ENCODE data around the gene PAX8.

The PAX8 gene

DNA sequence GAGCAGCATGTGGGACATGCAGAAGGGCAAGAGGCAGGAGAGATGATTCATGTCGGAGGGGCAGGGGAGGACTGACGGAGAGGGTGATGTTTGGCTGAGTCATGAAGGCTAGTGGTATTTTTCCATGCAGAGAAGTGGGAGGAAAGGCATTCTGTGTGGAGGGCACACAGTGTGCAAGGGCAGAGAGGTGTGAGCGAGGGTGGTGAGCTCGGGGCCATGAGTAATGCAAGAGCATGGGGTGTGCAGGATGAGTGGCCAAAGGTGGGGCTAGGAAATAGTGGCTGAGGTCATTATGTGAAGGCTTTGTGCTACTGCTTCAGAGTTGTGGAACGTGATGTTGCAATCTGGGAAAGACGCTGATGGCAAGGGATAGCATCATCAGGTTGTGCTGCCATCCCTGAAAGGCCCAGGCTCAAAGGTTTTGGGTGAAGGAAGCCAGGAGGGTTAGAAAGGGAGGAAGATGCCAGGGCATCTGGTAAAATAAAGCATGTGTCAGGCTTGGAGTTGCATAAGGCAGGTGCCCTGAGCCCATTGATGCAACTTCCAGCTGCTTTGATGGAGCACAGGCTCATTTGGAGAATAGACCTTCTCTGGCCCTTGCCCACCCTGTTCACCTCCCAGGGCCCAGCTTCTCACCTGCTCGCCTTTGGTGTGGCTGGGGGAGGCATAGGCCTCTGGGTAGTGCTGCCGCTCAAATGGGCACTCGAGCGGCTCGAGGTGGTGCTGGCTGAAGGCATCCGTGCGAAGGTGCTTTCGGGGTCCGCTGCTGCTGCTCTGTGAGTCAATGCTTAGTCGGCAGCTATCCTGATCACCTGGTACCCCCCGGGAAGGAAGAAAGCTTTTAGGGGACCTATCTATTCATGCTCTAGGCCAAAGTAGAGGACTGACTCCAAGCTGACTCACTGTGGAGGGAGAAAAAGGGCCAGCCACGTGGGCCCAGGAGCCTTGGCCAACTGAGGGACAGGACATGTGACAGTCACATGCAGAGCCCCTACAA, 37.5 kb downstream of the PAX8 start (continued):
- no peak for TF ChIP-seq ZNF596 (tag by site-specific recombination; IDR thresholded peaks at IDR 0.05)
- TF ChIP-seq ZNF214 (tag by site-specific recombination; IDR thresholded peaks at IDR 0.05; ENCODE audit: borderline replicate concordance): no peak
- no peak for TF ChIP-seq ZNF280D (tag by site-specific recombination; IDR thresholded peaks at IDR 0.05)
- TF ChIP-seq KLF10 (tag by site-specific recombination; IDR thresholded peaks at IDR 0.05): no peak
- no peak for TF ChIP-seq ZNF16 (tag by site-specific recombination; IDR thresholded peaks at IDR 0.05; ENCODE audit: low read depth)
- TF ChIP-seq ZNF544 (tag by site-specific recombination; IDR thresholded peaks at IDR 0.05): no peak
- no peak for TF ChIP-seq ZNF2 (tag by site-specific recombination; IDR thresholded peaks at IDR 0.05)
- no peak for TF ChIP-seq ZNF701 (tag by site-specific recombination; IDR thresholded peaks at IDR 0.05)
- TF ChIP-seq ZFP41 (tag by site-specific recombination; IDR thresholded peaks at IDR 0.05; ENCODE audit: borderline replicate concordance): no peak
- TF ChIP-seq ZBTB11 (tag by site-specific recombination; conservative IDR thresholded peaks at IDR 0.05; ENCODE audit: low read depth): no peak
- no peak for TF ChIP-seq ZNF23 (tag by site-specific recombination; IDR thresholded peaks at IDR 0.05; ENCODE audit: borderline replicate concordance)
- no peak for TF ChIP-seq ZNF76 (tag by site-specific recombination; IDR thresholded peaks at IDR 0.05; ENCODE audit: borderline replicate concordance, low read depth)
- TF ChIP-seq TSHZ1 (tag by site-specific recombination; IDR thresholded peaks at IDR 0.05; ENCODE audit: borderline replicate concordance): no peak
- TF ChIP-seq ZBTB1 (tag by site-specific recombination; IDR thresholded peaks at IDR 0.05): no peak
- TF ChIP-seq, protein P1, sequence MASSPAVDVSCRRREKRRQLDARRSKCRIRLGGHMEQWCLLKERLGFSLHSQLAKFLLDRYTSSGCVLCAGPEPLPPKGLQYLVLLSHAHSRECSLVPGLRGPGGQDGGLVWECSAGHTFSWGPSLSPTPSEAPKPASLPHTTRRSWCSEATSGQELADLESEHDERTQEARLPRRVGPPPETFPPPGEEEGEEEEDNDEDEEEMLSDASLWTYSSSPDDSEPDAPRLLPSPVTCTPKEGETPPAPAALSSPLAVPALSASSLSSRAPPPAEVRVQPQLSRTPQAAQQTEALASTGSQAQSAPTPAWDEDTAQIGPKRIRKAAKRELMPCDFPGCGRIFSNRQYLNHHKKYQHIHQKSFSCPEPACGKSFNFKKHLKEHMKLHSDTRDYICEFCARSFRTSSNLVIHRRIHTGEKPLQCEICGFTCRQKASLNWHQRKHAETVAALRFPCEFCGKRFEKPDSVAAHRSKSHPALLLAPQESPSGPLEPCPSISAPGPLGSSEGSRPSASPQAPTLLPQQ (tag by site-specific recombination; IDR thresholded peaks at IDR 0.05): peak; percentile 64
- TF ChIP-seq OSR2 (tag by site-specific recombination; IDR thresholded peaks at IDR 0.05): no peak
- no peak for TF ChIP-seq ZNF426 (tag by site-specific recombination; IDR thresholded peaks at IDR 0.05)
- TF ChIP-seq ZBTB21 (tag by site-specific recombination; IDR thresholded peaks at IDR 0.05): peak; percentile 77
- peak; percentile 90 for TF ChIP-seq ZFP37 (tag by site-specific recombination; IDR thresholded peaks at IDR 0.05)
- TF ChIP-seq ZNF292 (tag by site-specific recombination; IDR thresholded peaks at IDR 0.05; ENCODE audit: borderline replicate concordance, low read depth): no peak
- TF ChIP-seq, protein P2, sequence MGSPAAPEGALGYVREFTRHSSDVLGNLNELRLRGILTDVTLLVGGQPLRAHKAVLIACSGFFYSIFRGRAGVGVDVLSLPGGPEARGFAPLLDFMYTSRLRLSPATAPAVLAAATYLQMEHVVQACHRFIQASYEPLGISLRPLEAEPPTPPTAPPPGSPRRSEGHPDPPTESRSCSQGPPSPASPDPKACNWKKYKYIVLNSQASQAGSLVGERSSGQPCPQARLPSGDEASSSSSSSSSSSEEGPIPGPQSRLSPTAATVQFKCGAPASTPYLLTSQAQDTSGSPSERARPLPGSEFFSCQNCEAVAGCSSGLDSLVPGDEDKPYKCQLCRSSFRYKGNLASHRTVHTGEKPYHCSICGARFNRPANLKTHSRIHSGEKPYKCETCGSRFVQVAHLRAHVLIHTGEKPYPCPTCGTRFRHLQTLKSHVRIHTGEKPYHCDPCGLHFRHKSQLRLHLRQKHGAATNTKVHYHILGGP (tag by site-specific recombination; IDR thresholded peaks at IDR 0.05): no peak
- TF ChIP-seq ZNF621 (tag by site-specific recombination; IDR thresholded peaks at IDR 0.05): no peak
- TF ChIP-seq REPIN1 (tag by site-specific recombination; IDR thresholded peaks at IDR 0.05; ENCODE audit: low read depth): no peak
- TF ChIP-seq, protein P3, sequence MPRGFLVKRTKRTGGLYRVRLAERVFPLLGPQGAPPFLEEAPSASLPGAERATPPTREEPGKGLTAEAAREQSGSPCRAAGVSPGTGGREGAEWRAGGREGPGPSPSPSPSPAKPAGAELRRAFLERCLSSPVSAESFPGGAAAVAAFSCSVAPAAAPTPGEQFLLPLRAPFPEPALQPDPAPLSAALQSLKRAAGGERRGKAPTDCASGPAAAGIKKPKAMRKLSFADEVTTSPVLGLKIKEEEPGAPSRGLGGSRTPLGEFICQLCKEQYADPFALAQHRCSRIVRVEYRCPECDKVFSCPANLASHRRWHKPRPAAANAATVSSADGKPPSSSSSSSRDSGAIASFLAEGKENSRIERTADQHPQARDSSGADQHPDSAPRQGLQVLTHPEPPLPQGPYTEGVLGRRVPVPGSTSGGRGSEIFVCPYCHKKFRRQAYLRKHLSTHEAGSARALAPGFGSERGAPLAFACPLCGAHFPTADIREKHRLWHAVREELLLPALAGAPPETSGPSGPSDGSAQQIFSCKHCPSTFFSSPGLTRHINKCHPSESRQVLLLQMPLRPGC (tag by site-specific recombination; IDR thresholded peaks at IDR 0.05): peak; percentile 81
